Gastroesophageal sphincter (tissue), 4 donors: Measurements from ENCODE around the gene PTPRN2. TPM values are rescaled to one million over a fixed set of nuclear protein-coding genes. Genes with fewer than 3 reads are reported as not detected.
A peak's percentile ranks its signal among the peaks of the same experiment; 100 is the strongest.

ENCODE experiments used
- ATAC-seq: fragments of 150-250 bp; one replicate; pipeline ENCODE4 v1.9.1; 2016; ENCODE audit warnings: mild to moderate bottlenecking, moderate library complexity
- H3K27ac ChIP-seq, 4 donors: fragments of 200-600 bp; sonication (generic) in 3 of 4; 1 replicate in 3 of 4; 2 replicates in 1 of 4; pipeline ENCODE4 v1.5.1; 2016 to 2019
- H3K27me3 ChIP-seq: fragments of 200-600 bp; sonication (generic); one replicate; pipeline ENCODE4 v1.5.1; 2019
- H3K36me3 ChIP-seq, 2 donors: fragments of 200-600 bp; sonication (generic); one replicate each; pipeline ENCODE4 v1.5.1; 2019; ENCODE audit warnings: control low read depth in 1 of 2
- H3K4me1 ChIP-seq, 3 donors: fragments of 200-600 bp; sonication (generic); 1 replicate in 2 of 3; 2 replicates in 1 of 3; pipeline ENCODE4 v1.5.1; 2016 to 2019; ENCODE audit warnings: control low read depth in 2 of 3
- H3K4me3 ChIP-seq, 2 donors: fragments of 200-600 bp; sonication (generic); one replicate each; pipeline ENCODE4 v1.5.1; 2019; ENCODE audit warnings: mild to moderate bottlenecking in 1 of 2, moderate library complexity in 1 of 2
- H3K9me3 ChIP-seq, 3 donors: fragments of 200-600 bp; sonication (generic); one replicate each; pipeline ENCODE4 v1.5.1; 2017 to 2019; ENCODE audit warnings: control low read depth in 2 of 3
- EP300 ChIP-seq: sonication (generic); formaldehyde crosslinking; IDR thresholded peaks from one replicate; pipeline ENCODE4 v1.6.1; 2017; ENCODE audit warnings: antibody characterized with exemption, mild to moderate bottlenecking
- POLR2A ChIP-seq, 2 donors: fragments of 450-650 bp; IDR thresholded peaks; one replicate each; pipeline ENCODE4 v1.6.1; 2017; ENCODE audit warnings: antibody characterized with exemption in 2 of 2, mild to moderate bottlenecking in 2 of 2, moderate library complexity in 1 of 2
- POLR2AphosphoS5 ChIP-seq: sonication (generic); formaldehyde crosslinking; IDR thresholded peaks from one replicate; pipeline ENCODE4 v1.6.1; 2017; ENCODE audit warnings: antibody characterized with exemption
- WGBS, 2 donors: methylation state at CpG; one replicate each; pipeline ENCODE4 v1.1.5; 2018; ENCODE audit warnings: low coverage in 1 of 2; 5-methylcytosine and 5-hydroxymethylcytosine counted together
- total RNA-seq, 4 donors: library from RNA; depleted of rRNA; stranded (reverse); fragments of >200 nt; gene quantifications; one replicate each; pipeline ENCODE4 v1.1.0, GENCODE V29; 2016
- TF ChIP-seq, protein P1 (sequence below), 4 experiments: fragments of 200-600 bp in 2 of 4; fragments of 450-650 bp in 2 of 4; sonication (generic) in 1 of 4; IDR thresholded peaks; one replicate each; pipeline ENCODE4 v1.5.1; 2017 to 2019; ENCODE audit warnings: antibody characterized with exemption in 4 of 4, mild to moderate bottlenecking in 2 of 4, moderate library complexity in 2 of 4

PTPRN2 gene
- total RNA-seq, 4 donors from 2014 or later: 1.7 to 4.7 (median 3.3) TPM

DNA sequence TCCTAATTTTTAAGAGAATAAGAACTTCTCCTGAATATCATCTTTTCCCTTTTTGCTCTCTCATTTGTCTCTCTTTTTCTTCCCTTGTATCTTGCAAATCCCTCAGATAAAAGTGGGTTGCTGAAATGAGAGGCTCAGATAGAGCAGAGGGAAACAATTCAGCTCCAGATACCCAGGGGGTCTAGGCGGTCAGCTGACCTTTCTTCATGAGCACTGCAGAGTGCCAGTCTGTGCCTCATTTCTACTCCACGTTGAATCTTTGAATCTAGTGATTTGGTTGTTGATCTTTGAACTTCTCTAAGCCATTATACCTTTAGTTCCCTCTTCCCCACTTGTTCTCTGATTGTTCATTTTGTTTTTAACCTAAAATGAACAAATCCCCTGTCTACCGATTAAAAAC is 572.6 kb downstream of the PTPRN2 start:
- Histone ChIP-seq H3K9me3 (no peaks in the 10 kb centered on the region), H3K27ac (no peak overlapping the region), H3K27me3 (no peaks in the 10 kb centered on the region), H3K36me3 (no peaks in the 10 kb centered on the region), H3K4me3 (no peak overlapping the region), H3K4me1 (peaks cover 0 to 20% (median 4%) of the 10 kb centered on the region in 3 donors)
- 63% methylated on average over 2 to 3 of the region's 3 CpGs for whole genome bisulfite sequencing, 2 donors
- no peak for ATAC-seq
- TF ChIP-seq, protein P1, sequence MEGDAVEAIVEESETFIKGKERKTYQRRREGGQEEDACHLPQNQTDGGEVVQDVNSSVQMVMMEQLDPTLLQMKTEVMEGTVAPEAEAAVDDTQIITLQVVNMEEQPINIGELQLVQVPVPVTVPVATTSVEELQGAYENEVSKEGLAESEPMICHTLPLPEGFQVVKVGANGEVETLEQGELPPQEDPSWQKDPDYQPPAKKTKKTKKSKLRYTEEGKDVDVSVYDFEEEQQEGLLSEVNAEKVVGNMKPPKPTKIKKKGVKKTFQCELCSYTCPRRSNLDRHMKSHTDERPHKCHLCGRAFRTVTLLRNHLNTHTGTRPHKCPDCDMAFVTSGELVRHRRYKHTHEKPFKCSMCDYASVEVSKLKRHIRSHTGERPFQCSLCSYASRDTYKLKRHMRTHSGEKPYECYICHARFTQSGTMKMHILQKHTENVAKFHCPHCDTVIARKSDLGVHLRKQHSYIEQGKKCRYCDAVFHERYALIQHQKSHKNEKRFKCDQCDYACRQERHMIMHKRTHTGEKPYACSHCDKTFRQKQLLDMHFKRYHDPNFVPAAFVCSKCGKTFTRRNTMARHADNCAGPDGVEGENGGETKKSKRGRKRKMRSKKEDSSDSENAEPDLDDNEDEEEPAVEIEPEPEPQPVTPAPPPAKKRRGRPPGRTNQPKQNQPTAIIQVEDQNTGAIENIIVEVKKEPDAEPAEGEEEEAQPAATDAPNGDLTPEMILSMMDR (IDR thresholded peaks at IDR 0.05): no peak
- TF ChIP-seq POLR2A (IDR thresholded peaks at IDR 0.05) (no peak), POLR2AphosphoS5 (no peak), EP300 (no peak)

DNA sequence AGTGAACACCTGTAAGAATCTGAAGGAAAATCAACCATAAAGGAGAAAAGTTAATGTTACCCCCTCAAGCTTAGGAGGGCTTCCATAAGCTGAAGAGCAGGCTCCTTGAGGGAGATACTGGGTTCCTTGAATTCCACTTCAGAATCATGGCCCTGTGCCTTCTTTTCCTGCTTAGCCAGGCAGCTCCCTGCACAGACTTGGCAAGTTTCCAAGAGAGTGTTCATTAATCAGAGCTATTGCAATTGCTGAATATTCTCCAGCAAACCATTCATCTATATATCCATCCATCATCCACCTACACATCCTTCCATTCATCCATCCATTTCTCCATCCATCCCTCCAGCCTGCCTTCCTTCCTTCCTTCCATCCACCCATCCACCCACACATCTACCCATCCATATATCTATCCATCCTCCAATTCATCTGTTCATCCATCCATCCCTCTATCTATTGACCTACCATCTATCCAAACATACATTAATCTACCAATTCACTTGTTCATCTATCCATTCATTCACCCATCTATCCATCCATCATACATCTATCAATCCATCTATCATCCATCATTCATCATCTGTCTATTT is 574.4 kb downstream of the PTPRN2 start:
- no peaks in the 10 kb centered on the region for H3K27me3 ChIP-seq
- peaks cover 0 to 20% (median 4%) of the 10 kb centered on the region in 3 donors for H3K4me1 ChIP-seq
- no peaks in the 10 kb centered on the region for H3K36me3 ChIP-seq
- H3K27ac ChIP-seq: no peak overlapping the region
- no peaks in the 10 kb centered on the region for H3K9me3 ChIP-seq
- no peak overlapping the region for H3K4me3 ChIP-seq
- no peak for ATAC-seq
- TF ChIP-seq POLR2AphosphoS5 (no peak), POLR2A (IDR thresholded peaks at IDR 0.05) (no peak), EP300 (no peak)
- TF ChIP-seq, protein P1 (IDR thresholded peaks at IDR 0.05): no peak

DNA sequence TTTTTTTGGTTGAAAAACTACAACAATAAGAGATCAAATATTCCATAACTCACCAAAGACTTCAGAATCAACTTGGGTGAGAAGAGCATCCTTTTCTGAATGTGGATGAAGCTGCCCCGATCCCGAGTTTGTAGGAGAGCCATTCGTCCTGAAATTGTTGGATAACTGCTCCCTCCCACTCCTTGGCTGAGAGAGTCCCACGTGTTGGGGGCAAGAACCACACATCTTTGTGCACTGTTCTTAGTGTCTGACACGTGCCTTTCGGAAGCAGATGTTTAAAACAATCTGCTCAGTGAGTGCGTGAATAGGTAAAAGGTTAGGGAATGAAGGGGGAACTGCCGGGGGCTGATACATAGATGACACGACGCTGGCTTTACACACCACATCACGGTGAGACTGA is 575.7 kb downstream of the PTPRN2 start:
- Histone ChIP-seq H3K4me1 (peaks cover 0 to 17% (median 4%) of the 10 kb centered on the region in 3 donors), H3K27me3 (no peaks in the 10 kb centered on the region), H3K36me3 (no peaks in the 10 kb centered on the region), H3K27ac (no peak overlapping the region), H3K4me3 (peak overlapping the region in 1 of 2 donors; percentile 27), H3K9me3 (no peaks in the 10 kb centered on the region)
- 19 to 59% methylated on average over 5 to 11 of the region's 11 CpGs for WGBS, 2 donors
- TF ChIP-seq, protein P1 (IDR thresholded peaks at IDR 0.05): no peak
- TF ChIP-seq POLR2AphosphoS5: no peak
- TF ChIP-seq POLR2A (IDR thresholded peaks at IDR 0.05): no peak
- no peak for TF ChIP-seq EP300
- ATAC-seq: no peak

DNA sequence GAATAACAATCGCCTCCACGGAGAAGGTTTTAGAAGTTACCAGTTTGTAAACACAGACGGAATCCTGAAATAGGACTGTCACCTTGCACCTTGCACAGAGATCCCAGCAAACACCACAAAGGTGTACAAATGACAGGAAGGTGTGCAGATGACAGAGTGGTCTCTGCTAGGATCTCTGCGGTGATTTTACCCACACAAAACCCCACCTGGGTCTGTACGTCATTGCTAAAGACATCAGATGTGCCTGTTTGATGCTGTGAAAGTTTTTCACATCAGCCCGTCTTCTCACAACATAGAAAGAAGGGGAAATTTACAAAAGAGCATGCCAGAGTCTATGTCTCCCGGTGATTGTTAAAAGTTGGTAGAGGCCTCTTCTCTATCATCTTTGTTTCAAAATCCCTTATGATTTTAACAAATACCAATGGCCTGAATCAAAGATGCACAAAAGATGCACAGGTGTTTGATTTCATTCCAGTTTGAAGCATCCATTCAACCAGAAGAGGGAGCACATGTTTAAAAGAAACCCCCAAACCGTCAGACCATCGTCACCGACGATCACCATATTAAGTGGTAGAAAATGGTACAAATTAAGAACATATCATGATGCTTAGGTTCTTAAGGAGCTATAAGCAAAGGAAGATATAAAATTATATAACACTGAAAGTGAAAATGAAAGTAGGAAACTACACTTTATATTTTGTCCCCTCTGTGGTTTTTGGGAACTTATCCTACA is 576.5 kb downstream of the PTPRN2 start:
- 45 to 46% methylated on average over 5 to 11 of the region's 11 CpGs for WGBS, 2 donors
- Histone ChIP-seq H3K4me1 (peaks cover 0 to 9% (median 2%) of the 10 kb centered on the region in 3 donors), H3K4me3 (peak overlapping the region in 1 of 2 donors; percentile 27), H3K27ac (no peak overlapping the region), H3K36me3 (no peaks in the 10 kb centered on the region), H3K9me3 (no peaks in the 10 kb centered on the region), H3K27me3 (no peaks in the 10 kb centered on the region)
- TF ChIP-seq, protein P1 (IDR thresholded peaks at IDR 0.05): peak in 1 of 4 experiments; percentile 6
- TF ChIP-seq POLR2AphosphoS5: no peak
- no peak for ATAC-seq

DNA sequence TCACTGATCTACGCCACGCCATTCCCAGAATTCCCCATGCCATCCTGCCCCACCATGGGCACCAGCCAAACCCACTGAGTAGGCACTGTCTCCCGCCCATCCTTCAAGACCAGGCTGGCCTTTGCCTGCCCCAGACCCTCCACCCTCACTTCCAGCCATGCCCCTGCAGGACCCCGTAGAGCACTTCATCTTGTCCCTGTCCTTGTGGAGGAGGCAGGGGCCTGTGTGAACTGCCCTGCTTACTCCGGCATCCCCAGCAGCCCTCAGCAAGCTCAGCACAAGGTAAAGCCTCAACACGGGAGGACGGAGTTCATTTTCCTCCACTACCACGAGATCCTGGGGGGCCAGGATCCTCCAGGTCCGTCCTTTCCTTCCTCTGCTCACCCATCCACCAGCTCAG is 577.7 kb downstream of the PTPRN2 start:
- WGBS, 2 donors: 0 to 74% methylated on average over 2 to 4 of the region's 9 CpGs
- no peak for ATAC-seq
- no peaks in the 10 kb centered on the region for H3K9me3 ChIP-seq
- no peaks in the 10 kb centered on the region for H3K36me3 ChIP-seq
- H3K4me3 ChIP-seq: no peak overlapping the region
- no peak overlapping the region for H3K27ac ChIP-seq
- TF ChIP-seq EP300 (no peak), POLR2A (IDR thresholded peaks at IDR 0.05) (no peak)
- no peaks in the 10 kb centered on the region for H3K27me3 ChIP-seq
- H3K4me1 ChIP-seq: no peaks in the 10 kb centered on the region
